GM12891 (cell line): Measurements from ENCODE around the gene VPS16.
"Not testable (repeated sequence)": the region's sequence is repeated elsewhere in the genome, so short reads cannot be mapped to it uniquely, and the experiment has no call there.

Experiments used
- DNase-seq: peaks from one replicate; pipeline ENCODE4 v3.0.0; 2011; ENCODE audit warnings: low spot score; ENCODE audit not compliant: insufficient read length
- FAIRE-seq: peaks from 2 replicates; lab custom pipeline; 2011; peaks lifted over from hg19 to GRCh38; lab: Jason Lieb, UNC
- PAX5 ChIP-seq: IDR thresholded peaks from 2 replicates; pipeline ENCODE4 v1.6.1; 2011; ENCODE audit warnings: low read length, moderate library complexity, mild to moderate bottlenecking; ENCODE audit not compliant: insufficient read depth, severe bottlenecking
- POLR2A ChIP-seq: IDR thresholded peaks from 2 replicates; pipeline ENCODE4 v1.6.1; 2011; ENCODE audit warnings: low read depth, low read length, control low read depth
- POLR2AphosphoS5 ChIP-seq: IDR thresholded peaks from 2 replicates; pipeline ENCODE4 v1.6.1; 2011; ENCODE audit warnings: low read depth, low read length, control low read depth
- POU2F2 ChIP-seq: IDR thresholded peaks from 2 replicates; pipeline ENCODE4 v1.6.1; 2011; ENCODE audit warnings: low read depth, mild to moderate bottlenecking, control low read depth, low read length, moderate library complexity
- SPI1 ChIP-seq: IDR thresholded peaks from 2 replicates; pipeline ENCODE4 v1.6.1; 2011; ENCODE audit warnings: low read depth, low read length, control low read depth
- TAF1 ChIP-seq: IDR thresholded peaks from 2 replicates; pipeline ENCODE4 v1.6.1; 2011; ENCODE audit warnings: low read depth, low read length, control low read depth

VPS16 gene

GRCh38 chr20:2829376-2829775 is 11.2 kb upstream of the VPS16 start:
- FAIRE-seq (no peak), DNase-seq (no peak)
- TF ChIP-seq PAX5 (no peak), POU2F2 (no peak), POLR2AphosphoS5 (no peak)

- not testable (repeated sequence) for DNase-seq, FAIRE-seq
Measured at GRCh38 chr20:2831206-2831605, 9.3 kb upstream of the VPS16 start.

GRCh38 chr20:2833761-2834160 is 6.8 kb upstream of the VPS16 start:
- TF ChIP-seq POU2F2, result no peak
- TF ChIP-seq SPI1, result no peak
- TF ChIP-seq PAX5, result no peak
- no peak for TF ChIP-seq POLR2AphosphoS5
- TF ChIP-seq POLR2A, result no peak
- no peak for TF ChIP-seq TAF1
- no peak for DNase-seq
- FAIRE-seq, result no peak

GRCh38 chr20:2834401-2835110 is 6.0 kb upstream of the VPS16 start:
- DNase-seq (no peak), FAIRE-seq (no peak)
- TF ChIP-seq SPI1 (no peak), TAF1 (no peak), POU2F2 (no peak), POLR2AphosphoS5 (no peak), POLR2A (no peak), PAX5 (no peak)

GRCh38 chr20:2835331-2835796 is 5.2 kb upstream of the VPS16 start:
- FAIRE-seq (no peak), DNase-seq (no peak)
- TF ChIP-seq SPI1, result no peak
- no peak for TF ChIP-seq POLR2AphosphoS5
- no peak for TF ChIP-seq POLR2A
- no peak for TF ChIP-seq TAF1
- no peak for TF ChIP-seq PAX5
- TF ChIP-seq POU2F2, result no peak

GRCh38 chr20:2836035-2836434 is 4.5 kb upstream of the VPS16 start:
- no peak for FAIRE-seq

GRCh38 chr20:2837221-2837960 is 3.2 kb upstream of the VPS16 start:
- TF ChIP-seq TAF1 (no peak), POLR2A (no peak), PAX5 (no peak), POU2F2 (no peak), POLR2AphosphoS5 (no peak), SPI1 (no peak)
- no peak for FAIRE-seq
- no peak for DNase-seq

More at GRCh38 chr20:2836035-2836434, 4.5 kb upstream of the VPS16 start:
- no peak for DNase-seq
- TF ChIP-seq TAF1, result no peak
- no peak for TF ChIP-seq POLR2A
- no peak for TF ChIP-seq POU2F2
- TF ChIP-seq SPI1, result no peak
- no peak for TF ChIP-seq PAX5
- no peak for TF ChIP-seq POLR2AphosphoS5

- DNase-seq, result no peak
- no peak for TF ChIP-seq TAF1
- TF ChIP-seq PAX5, result no peak
- TF ChIP-seq POLR2AphosphoS5, result no peak
- TF ChIP-seq POU2F2, result no peak
- peak; percentile 28 for FAIRE-seq
Measured at GRCh38 chr20:2838170-2838797, 2.3 kb upstream of the VPS16 start.

- FAIRE-seq (peak; percentile 40), DNase-seq (no peak)
- TF ChIP-seq POU2F2 (no peak), TAF1 (no peak), POLR2AphosphoS5 (no peak)
Measured at GRCh38 chr20:2838847-2839671, 1.5 kb upstream of the VPS16 start.

GRCh38 chr20:2839732-2840137 is 810 bp upstream of the VPS16 start:
- TF ChIP-seq PAX5, result no peak
- TF ChIP-seq POLR2AphosphoS5, result no peak
- no peak for DNase-seq
- FAIRE-seq, result no peak
